GM20000 (cell line): ENCODE data around the gene PRICKLE2.

Experiments
- DNase-seq: peaks from one replicate; pipeline ENCODE4 v3.0.0; 2012; ENCODE audit warnings: low spot score
- CTCF ChIP-seq: IDR thresholded peaks from 2 replicates; pipeline ENCODE4 v1.5.1; 2012; ENCODE audit warnings: mild to moderate bottlenecking, control low read depth; ENCODE audit errors: extremely low read depth, missing control alignments

The PRICKLE2 gene

GRCh38 chr3:64138046-64138445 lies 87.2 kb downstream of the PRICKLE2 start:
- no peak for DNase-seq
- TF ChIP-seq CTCF: no peak

GRCh38 chr3:64134882-64135281 lies 90.4 kb downstream of the PRICKLE2 start:
- no peak for TF ChIP-seq CTCF

GRCh38 chr3:64133987-64134386 lies 91.3 kb downstream of the PRICKLE2 start:
- no peak for DNase-seq
- TF ChIP-seq CTCF: no peak

More at GRCh38 chr3:64134882-64135281, 90.4 kb downstream of the PRICKLE2 start:
- no peak for DNase-seq

GRCh38 chr3:64133272-64133671 lies 92.0 kb downstream of the PRICKLE2 start:
- TF ChIP-seq CTCF: no peak
- no peak for DNase-seq

- no peak for TF ChIP-seq CTCF
- no peak for DNase-seq
Measured at GRCh38 chr3:64131725-64132469, 93.4 kb downstream of the PRICKLE2 start.

GRCh38 chr3:64130436-64130835 lies 94.8 kb downstream of the PRICKLE2 start:
- DNase-seq: no peak
- no peak for TF ChIP-seq CTCF

GRCh38 chr3:64129581-64129980 lies 95.7 kb downstream of the PRICKLE2 start:
- no peak for TF ChIP-seq CTCF
- no peak for DNase-seq
